K562 (cell line): ENCODE data around the gene GLTP. TPM values are rescaled to one million over a fixed set of nuclear protein-coding genes. Genes with fewer than 3 reads are reported as not detected.
A peak's percentile ranks its signal among the peaks of the same experiment; 100 is the strongest.

Source experiments
- ATAC-seq: fragments of 200-7000 bp; cut with Tn5 transposase; 3 replicates; pipeline ENCODE4 v1.9.1; 2020; ENCODE audit warnings: moderate library complexity
- BruUV-seq: library from RNA; stranded (reverse); fragments of 400-500 nt; replicated peaks from 2 replicates; lab custom pipeline; 2021; lab: Mats Ljungman, UMichigan
- CTCF ChIA-PET: fragments of 300-600 bp; formaldehyde crosslinking; extraction: SDS; loops from one replicate; lab custom pipeline; 2021; ENCODE audit warnings: low intra/inter-chr PET ratio; lab: Yijun Ruan, JAX
- POLR2A ChIA-PET: fragments of 300-600, 350-650 bp; sonication (Branson Sonifier 250); formaldehyde crosslinking; extraction: SDS; loops from one replicate; lab custom pipeline; 2021; ENCODE audit warnings: antibody characterized with exemption, inconsistent platforms; lab: Yijun Ruan, JAX
- DNase-seq, 4 experiments: peaks; one replicate each; pipeline versions ENCODE4 v3.0.0 to v3.0.0-alpha.2; 2011 to 2018; ENCODE audit warnings: low spot score in 3 of 4, mixed read lengths in 3 of 4; ENCODE audit errors: extremely low read depth in 1 of 4
- FAIRE-seq: peaks from 2 replicates; lab custom pipeline; 2011; peaks lifted over from hg19 to GRCh38; lab: Jason Lieb, UNC
- H2AFZ ChIP-seq: 2 replicates; pipeline ENCODE4 v1.6.0; 2011; ENCODE audit warnings: low read depth, low read length, control low read depth, inconsistent platforms
- H3K27ac ChIP-seq: fragments of 200-600 bp; 3 replicates; pipeline ENCODE4 v1.8.0; 2011; ENCODE audit warnings: low read depth, mild to moderate bottlenecking, control low read depth, inconsistent platforms, low read length, moderate library complexity, mixed read lengths; ENCODE audit errors: extremely low read depth
- H3K27me3 ChIP-seq, 2 experiments: fragments of 300-600 bp in 1 of 2; 2 replicates in 1 of 2; 3 replicates in 1 of 2; pipeline versions ENCODE4 v1.6.0 to v1.8.0; 2011; ENCODE audit warnings: inconsistent platforms in 2 of 2, low read length in 2 of 2, mild to moderate bottlenecking in 1 of 2, mixed read lengths in 1 of 2, moderate library complexity in 1 of 2; ENCODE audit not compliant: control insufficient read depth in 2 of 2, insufficient read depth in 2 of 2
- H3K36me3 ChIP-seq: fragments of 300-600 bp; 3 replicates; pipeline ENCODE4 v1.8.0; 2011; ENCODE audit warnings: mild to moderate bottlenecking, low read length, inconsistent platforms; ENCODE audit not compliant: control insufficient read depth, insufficient read depth
- H3K4me1 ChIP-seq, 2 experiments: fragments of 200-600 bp in 1 of 2; replicated peaks in 1 of 2; 2 replicates in 1 of 2; 3 replicates in 1 of 2; pipeline versions ENCODE4 v1.5.1 to v1.8.0; 2011; ENCODE audit warnings: inconsistent platforms in 2 of 2, low read length in 2 of 2, mild to moderate bottlenecking in 1 of 2, mixed read lengths in 1 of 2, moderate library complexity in 1 of 2; ENCODE audit not compliant: control insufficient read depth in 2 of 2, insufficient read depth in 2 of 2
- H3K4me2 ChIP-seq: 2 replicates; pipeline ENCODE4 v1.6.1; 2011; ENCODE audit warnings: low read length, control low read depth, inconsistent platforms, mixed read lengths; ENCODE audit not compliant: insufficient read depth
- H3K4me3 ChIP-seq: fragments of 200-600 bp; sonication (generic), shearing (Covaris generic); 2 replicates; pipeline ENCODE4 v1.5.1; 2016; ENCODE audit warnings: control low read depth, inconsistent platforms
- H3K79me2 ChIP-seq: fragments of 200-600 bp; 3 replicates; pipeline ENCODE4 v1.8.0; 2011; ENCODE audit warnings: low read length, inconsistent platforms; ENCODE audit not compliant: control insufficient read depth, insufficient read depth
- H3K9ac ChIP-seq, 2 experiments: 2 replicates each; pipeline versions ENCODE4 v1.6.0 to v1.6.1; 2011; ENCODE audit warnings: low read depth in 2 of 2, low read length in 2 of 2, control low read depth in 1 of 2, inconsistent platforms in 1 of 2, mild to moderate bottlenecking in 1 of 2, mixed read lengths in 1 of 2; ENCODE audit not compliant: insufficient read depth in 1 of 2
- H3K9me1 ChIP-seq: one replicate; pipeline ENCODE4 v1.6.0; 2011; ENCODE audit warnings: inconsistent platforms, mild to moderate bottlenecking, low read length, moderate library complexity; ENCODE audit not compliant: control insufficient read depth, insufficient read depth
- H3K9me3 ChIP-seq: replicated peaks from 2 replicates; pipeline ENCODE4 v1.5.1; 2011; ENCODE audit warnings: low read depth, low read length, inconsistent platforms; ENCODE audit not compliant: control insufficient read depth, insufficient read depth
- H4K20me1 ChIP-seq: replicated peaks from 2 replicates; pipeline ENCODE4 v1.6.1; 2011; ENCODE audit warnings: low read length, inconsistent platforms, mixed read lengths; ENCODE audit not compliant: control insufficient read depth, insufficient read depth
- CBX2 ChIP-seq: fragments of 200-600 bp; sonication (generic); IDR thresholded peaks from one replicate; pipeline ENCODE4 v1.6.1; 2012; ENCODE audit warnings: mild to moderate bottlenecking, low read length, inconsistent platforms; ENCODE audit not compliant: insufficient read depth, poor library complexity, severe bottlenecking
- CLOCK ChIP-seq: fragments of 250-450 bp; sonication (Bioruptor Pico); IDR thresholded peaks from 2 replicates; pipeline ENCODE4 v1.4.0; 2020; ENCODE audit warnings: mild to moderate bottlenecking, moderate library complexity, borderline replicate concordance
- CTCFL ChIP-seq: IDR thresholded peaks from 2 replicates; pipeline ENCODE4 v1.6.1; 2011; ENCODE audit warnings: borderline replicate concordance, low read depth, mild to moderate bottlenecking, moderate library complexity, low read length; ENCODE audit not compliant: insufficient read depth, poor library complexity, severe bottlenecking
- ETV1 ChIP-seq: fragments of 450-650 bp; conservative IDR thresholded peaks from 2 replicates; pipeline ENCODE4 v1.6.1; 2016; ENCODE audit warnings: missing genetic modification characterization, control low read depth, low read depth, missing compliant biosample characterization
- HMGXB4 ChIP-seq: sonication (generic); formaldehyde crosslinking; IDR thresholded peaks from 2 replicates; pipeline ENCODE4 v1.8.1; 2023; ENCODE audit warnings: mild to moderate bottlenecking, missing genetic modification reagents
- HSF4 ChIP-seq: fragments of 250-450 bp; sonication (Bioruptor Pico); IDR thresholded peaks from 2 replicates; pipeline ENCODE4 v2.1.2; 2022; ENCODE audit warnings: mild to moderate bottlenecking, moderate library complexity, borderline replicate concordance
- NR2F6 ChIP-seq: fragments of 450-650 bp; formaldehyde crosslinking; IDR thresholded peaks from 2 replicates; pipeline ENCODE4 v1.4.0; 2020; ENCODE audit warnings: mild to moderate bottlenecking
- NR4A1 ChIP-seq, 2 experiments: fragments of 250-450 bp in 1 of 2; fragments of 450-650 bp in 1 of 2; sonication (Bioruptor Pico) in 1 of 2; IDR thresholded peaks; 2 replicates each; pipeline versions ENCODE4 v1.4.0 to v1.6.1; 2016 to 2020; ENCODE audit warnings: mild to moderate bottlenecking in 2 of 2, missing compliant biosample characterization in 1 of 2, missing genetic modification characterization in 1 of 2, moderate library complexity in 1 of 2
- RAD21 ChIP-seq, 2 experiments: fragments of 250-450 bp in 1 of 2; fragments of 450-650 bp in 1 of 2; sonication (Bioruptor Pico) in 1 of 2; formaldehyde crosslinking in 1 of 2; IDR thresholded peaks in 1 of 2; conservative IDR thresholded peaks in 1 of 2; 2 replicates each; pipeline versions ENCODE4 v1.4.0 to v1.8.0; 2020 to 2022; ENCODE audit warnings: mild to moderate bottlenecking in 2 of 2, moderate library complexity in 1 of 2
- SMAD4 ChIP-seq: fragments of 250-450 bp; sonication (Bioruptor Pico); conservative IDR thresholded peaks from 2 replicates; pipeline ENCODE4 v1.8.0; 2021; ENCODE audit warnings: inconsistent platforms, mild to moderate bottlenecking, moderate library complexity
- STAG1 ChIP-seq: sonication (generic); formaldehyde crosslinking; IDR thresholded peaks from 2 replicates; pipeline ENCODE4 v1.5.0; 2020; ENCODE audit warnings: missing genetic modification reagents, borderline replicate concordance
- ZKSCAN1 ChIP-seq: fragments of 150-350 bp; IDR thresholded peaks from 2 replicates; pipeline ENCODE4 v1.6.1; 2016; ENCODE audit warnings: low read depth, low read length
- WGBS: fragments of 100-300 bp; shearing (Covaris generic); methylation state at CpG from one replicate; pipeline ENCODE4 v1.1.6; 2016; ENCODE audit warnings: low coverage, mixed read lengths; ENCODE audit not compliant: insufficient coverage; ENCODE audit errors: missing lambda C conversion rate; 5-methylcytosine and 5-hydroxymethylcytosine counted together
- in situ Hi-C: fragments of 300-500 bp; cut with MboI; formaldehyde crosslinking; loops from 4 replicates; pipeline ENCODE4 v1.15.0; 2018; ENCODE audit warnings: inconsistent platforms, mixed read lengths
- intact Hi-C: fragments of 100-400 bp; cut with micrococcal nuclease; formaldehyde crosslinking; loops from 2 replicates; pipeline ENCODE4 v1.14.2; 2022
- polyA plus RNA-seq, 8 experiments: library from polyadenylated mRNA; depleted of rRNA in 4 of 8; stranded (reverse) in 5 of 8; unstranded in 3 of 8; fragments of >200 nt; fragmentation: Nextera tagmentation in 2 of 8; fragmentation: Illumina TruSeq in 1 of 8; extraction: Ambion mirVana in 2 of 8; extraction: Trizol in 1 of 8; gene quantifications; 2 replicates each; pipeline versions ENCODE4 v1.2.1 to v1.2.3, GENCODE V29; 2011 to 2014; ENCODE audit warnings: inconsistent platforms in 1 of 8, missing spikeins in 1 of 8
- total RNA-seq, 7 experiments: library from RNA; depleted of rRNA in 6 of 7; stranded (reverse); fragments of >200 nt in 6 of 7; fragmentation: Illumina TruSeq in 2 of 7; extraction: Trizol in 2 of 7; gene quantifications; 2 replicates each; pipeline versions ENCODE4 v1.2.1 to v1.2.3, GENCODE V29; 2011 to 2021; ENCODE audit warnings: low replicate concordance in 1 of 7

The GLTP gene
- total and polyA plus RNA-seq, 9 of the 15 experiments (the other 6 are each of a cell fraction or from before 2014, with no cell fraction given) = 4.4 to 8.3 (median 6.1) TPM

GRCh38 chr12:109910969-109911348 lies 30.6 kb upstream of the GLTP start:
- H3K4me2 ChIP-seq = no peak overlapping the region
- no peak overlapping the region for H3K4me3 ChIP-seq
- no peaks in the 10 kb centered on the region for H3K79me2 ChIP-seq
- H3K9ac ChIP-seq = no peak overlapping the region
- 57% methylated on average over 10 of the region's 12 CpGs for whole genome bisulfite sequencing
- DNase-seq = peak; percentile 75 to 81 (median 78)
- BruUV-seq = no TSS peak
- peak; percentile 100 for ATAC-seq
- FAIRE-seq = peak; percentile 70
- ChIA-PET CTCF (no interaction called here), POLR2A (interaction anchor here (0.6 to 2.1 kb wide), 4 partner anchors 10 to 333 kb away, joined by 4 to 13 read pairs (median 4); partner anchors contain the start of gene TCHP)
- peaks cover 78% of the 10 kb centered on the region; the same call in 2 of the 3 replicates for H3K36me3 ChIP-seq
- intact Hi-C loops = no loop called here
- in situ Hi-C loops = no loop called here
- H3K9me1 ChIP-seq = no peaks in the 10 kb centered on the region
- 0 out of 2 replicates have a peak, but pooled peaks cover 3% of the 10 kb centered on the region for H4K20me1 ChIP-seq
- no peak overlapping the region for H2AFZ ChIP-seq
- peaks cover 0 to 3% of the 10 kb centered on the region in 2 experiments; a peak in 1 of 5 replicates for H3K4me1 ChIP-seq
- H3K27ac ChIP-seq = no peak overlapping the region
- H3K27me3 ChIP-seq = no peaks in the 10 kb centered on the region
- no peaks in the 10 kb centered on the region for H3K9me3 ChIP-seq
- TF ChIP-seq CTCFL (peak; percentile 92), HMGXB4 (CRISPR knock-in tag) (no peak), NR4A1 (CRISPR knock-in tag; IDR thresholded peaks at IDR 0.05) (no peak), NR4A1 (tag; IDR thresholded peaks at IDR 0.05) (no peak), HSF4 (CRISPR knock-in tag) (no peak), CBX2 (no peak), STAG1 (CRISPR knock-in tag) (no peak), RAD21 (CRISPR knock-in tag; conservative IDR thresholded peaks at IDR 0.05 in 1 of 2, IDR thresholded peaks at IDR 0.05 in 1 of 2) (peak in 1 of 2 experiments; percentile 62; a peak in 2 of 4 replicates), ETV1 (tag) (no peak), NR2F6 (no peak), CLOCK (CRISPR knock-in tag) (no peak), SMAD4 (CRISPR knock-in tag) (no peak), ZKSCAN1 (no peak)
